Fibroblast of mammary gland (primary cell): ENCODE results near the gene IFIT2.
"Not testable (repeated sequence)": the region's sequence is repeated elsewhere in the genome, so short reads cannot be mapped to it uniquely, and the experiment has no call there.

Experiments used
- DNase-seq: peaks from one replicate; pipeline ENCODE4 v3.0.0-alpha.2; 2010; ENCODE audit warnings: low read depth
- H3K4me3 ChIP-seq: 2 replicates; pipeline ENCODE4 v1.5.1; 2011; ENCODE audit warnings: low read depth, mild to moderate bottlenecking, low read length, moderate library complexity; ENCODE audit not compliant: control insufficient read depth
- TF ChIP-seq, protein P1 (sequence below): conservative IDR thresholded peaks from 2 replicates; pipeline ENCODE4 v1.5.1; 2011; ENCODE audit warnings: low read depth, low read length, inconsistent platforms; ENCODE audit not compliant: control insufficient read depth, insufficient read depth

Gene IFIT2

DNA sequence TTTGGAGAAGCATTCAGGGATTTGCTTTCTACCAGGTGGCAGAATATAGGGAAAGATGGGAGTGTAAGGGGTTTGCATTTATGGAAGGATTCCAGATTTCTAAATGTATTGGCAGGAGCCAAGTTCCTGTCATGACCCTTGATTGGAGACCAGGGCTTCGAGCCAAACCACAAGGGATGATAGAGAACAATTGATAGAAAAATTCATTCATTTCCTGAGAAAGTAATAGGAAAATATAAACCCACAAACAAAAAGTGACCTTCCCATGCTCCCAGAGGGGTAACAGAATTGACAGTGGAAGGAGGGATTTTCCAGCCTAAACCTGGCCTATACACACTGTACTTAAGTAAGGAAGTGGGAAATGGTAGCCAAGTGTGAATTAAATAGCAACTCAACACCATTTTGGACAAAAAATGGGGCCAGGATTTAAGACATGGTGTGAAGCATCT, 22.4 kb upstream of the IFIT2 start:
- DNase-seq, result peak; percentile 72
- TF ChIP-seq, protein P1, sequence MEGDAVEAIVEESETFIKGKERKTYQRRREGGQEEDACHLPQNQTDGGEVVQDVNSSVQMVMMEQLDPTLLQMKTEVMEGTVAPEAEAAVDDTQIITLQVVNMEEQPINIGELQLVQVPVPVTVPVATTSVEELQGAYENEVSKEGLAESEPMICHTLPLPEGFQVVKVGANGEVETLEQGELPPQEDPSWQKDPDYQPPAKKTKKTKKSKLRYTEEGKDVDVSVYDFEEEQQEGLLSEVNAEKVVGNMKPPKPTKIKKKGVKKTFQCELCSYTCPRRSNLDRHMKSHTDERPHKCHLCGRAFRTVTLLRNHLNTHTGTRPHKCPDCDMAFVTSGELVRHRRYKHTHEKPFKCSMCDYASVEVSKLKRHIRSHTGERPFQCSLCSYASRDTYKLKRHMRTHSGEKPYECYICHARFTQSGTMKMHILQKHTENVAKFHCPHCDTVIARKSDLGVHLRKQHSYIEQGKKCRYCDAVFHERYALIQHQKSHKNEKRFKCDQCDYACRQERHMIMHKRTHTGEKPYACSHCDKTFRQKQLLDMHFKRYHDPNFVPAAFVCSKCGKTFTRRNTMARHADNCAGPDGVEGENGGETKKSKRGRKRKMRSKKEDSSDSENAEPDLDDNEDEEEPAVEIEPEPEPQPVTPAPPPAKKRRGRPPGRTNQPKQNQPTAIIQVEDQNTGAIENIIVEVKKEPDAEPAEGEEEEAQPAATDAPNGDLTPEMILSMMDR, result no peak

DNA sequence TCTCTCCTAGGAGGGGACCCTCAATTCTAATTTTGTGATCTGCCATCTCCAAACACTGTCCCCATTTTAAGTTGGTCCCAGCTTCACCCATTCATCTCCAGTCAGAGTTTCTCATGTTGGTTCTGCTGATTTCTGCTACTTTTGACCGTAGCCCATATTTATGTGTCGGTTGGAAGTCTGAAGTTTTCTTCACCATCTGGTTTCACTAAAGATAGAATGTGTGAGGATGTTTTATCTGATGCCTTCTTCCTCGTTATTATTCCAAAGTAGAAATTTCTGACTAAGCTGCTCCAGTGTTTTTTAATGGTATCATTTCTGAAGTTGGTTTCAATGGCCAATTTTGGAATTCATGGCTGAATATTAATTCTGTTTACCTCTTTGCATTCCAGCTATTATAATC, 21.3 kb upstream of the IFIT2 start:
- H3K4me3 ChIP-seq, result no peak overlapping the region
- peak; percentile 31 for DNase-seq
- TF ChIP-seq, protein P1, result no peak

More for the DNA sequence above, 22.4 kb upstream of the IFIT2 start:
- H3K4me3 ChIP-seq, result no peak overlapping the region

DNA sequence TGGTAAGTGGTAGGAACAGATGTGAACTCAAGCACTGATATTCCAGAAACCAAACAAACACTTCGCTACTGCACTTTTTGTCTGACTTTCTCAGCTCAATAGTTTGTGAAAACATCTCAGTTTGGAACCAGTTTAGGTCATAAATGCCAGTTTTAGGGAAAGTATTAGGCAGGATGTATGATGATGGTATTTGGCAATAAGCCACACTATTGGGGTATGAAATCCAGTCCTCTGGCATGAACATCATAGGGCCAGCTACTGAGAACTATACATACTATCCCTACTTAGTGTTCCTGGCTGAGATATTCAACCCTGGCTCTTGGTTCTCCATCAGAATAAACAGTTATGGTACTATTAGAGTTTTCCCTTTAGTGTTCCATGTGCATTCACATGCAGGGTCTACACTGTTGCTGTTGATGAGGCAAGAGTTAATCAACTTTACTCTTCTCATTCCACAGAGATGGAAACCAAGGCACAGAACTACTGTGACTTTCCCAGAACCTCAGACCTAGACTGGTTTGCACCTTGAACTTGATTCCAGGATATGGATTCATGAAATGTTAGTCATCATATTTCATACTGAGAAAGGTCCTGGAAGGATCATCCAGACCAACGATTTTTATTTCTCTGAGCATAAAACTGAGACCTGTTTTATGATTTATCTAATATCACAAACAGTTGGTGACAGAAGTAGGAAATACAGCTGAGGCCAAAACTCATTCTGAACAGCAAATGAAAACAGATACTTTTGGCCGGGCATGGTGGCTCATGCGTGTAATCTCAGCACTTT, 20.0 kb upstream of the IFIT2 start:
- no peak overlapping the region for H3K4me3 ChIP-seq
- TF ChIP-seq, protein P1, result no peak
- peak; percentile 21 for DNase-seq

DNA sequence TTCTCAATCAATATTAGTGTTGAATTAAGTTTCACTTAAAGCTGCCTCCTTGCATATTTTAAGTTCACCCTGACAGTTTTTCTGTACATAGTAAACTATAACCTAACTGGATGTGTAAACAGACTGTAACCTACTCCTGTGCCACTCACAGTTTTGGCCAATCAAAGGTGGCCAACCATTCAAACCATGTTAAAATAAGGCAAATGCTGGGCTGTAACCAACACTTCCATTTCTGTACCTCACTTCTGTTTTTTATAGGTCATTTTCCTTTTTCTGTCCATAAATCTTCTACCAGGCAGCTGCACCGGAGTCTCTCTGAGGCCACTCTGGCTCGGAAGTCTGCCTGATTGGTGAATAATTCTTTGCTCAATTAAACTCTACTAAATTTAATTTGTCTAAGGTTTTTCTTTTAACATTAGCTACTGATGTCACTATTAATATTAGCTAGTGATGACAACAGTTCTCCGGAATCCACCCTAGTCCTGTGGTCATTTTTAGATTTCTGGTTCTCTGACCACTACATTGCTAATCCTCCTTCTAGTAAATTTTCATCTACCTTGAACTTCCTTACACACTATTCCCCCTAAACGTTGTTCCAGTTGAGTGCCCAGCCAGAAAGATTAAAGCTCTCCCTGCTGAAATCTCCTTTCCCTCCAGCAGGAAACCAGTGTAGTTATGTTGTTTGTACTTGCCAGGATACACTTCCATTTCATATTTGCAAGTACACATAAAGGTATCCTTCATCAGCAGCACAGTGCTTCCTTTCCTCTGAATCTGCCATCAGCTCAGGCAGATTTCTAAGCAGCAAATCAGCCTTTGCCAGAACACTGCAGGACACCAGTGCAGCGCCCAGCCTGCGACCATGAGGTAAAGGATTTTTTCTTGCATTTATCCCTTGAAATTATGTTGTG, 18.6 kb upstream of the IFIT2 start:
- DNase-seq, result peak; percentile 70
- TF ChIP-seq, protein P1, result no peak
- peak overlapping the region; percentile 23 for H3K4me3 ChIP-seq

DNA sequence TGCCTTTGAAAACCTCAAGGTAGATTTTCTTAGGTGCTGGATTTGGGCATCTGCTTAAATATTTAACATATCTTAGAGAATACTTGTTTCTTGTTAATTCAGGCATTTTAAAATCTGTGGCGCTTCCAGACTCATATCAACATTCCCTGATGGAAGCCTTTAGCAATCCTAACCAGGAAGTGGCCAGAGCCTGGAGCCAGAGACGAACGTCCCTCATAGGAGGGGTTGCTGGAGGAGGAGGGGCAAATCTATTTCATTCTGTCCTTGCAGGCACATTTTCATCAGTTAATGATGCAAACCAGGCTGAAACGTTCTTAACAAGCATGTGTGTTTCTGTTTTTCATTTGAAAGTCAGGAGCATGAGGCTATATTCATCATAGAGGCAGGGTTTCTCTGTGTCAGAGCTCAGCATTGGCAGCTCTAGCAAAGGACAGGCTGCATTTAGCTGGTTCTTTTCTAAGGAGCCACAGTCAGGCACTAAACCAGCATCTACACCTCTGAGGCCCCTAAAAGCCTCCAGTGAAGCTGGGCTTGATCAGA, 17.8 kb upstream of the IFIT2 start:
- TF ChIP-seq, protein P1, result no peak
- H3K4me3 ChIP-seq, result peak overlapping the region; percentile 23
- peak; percentile 95 for DNase-seq

DNA sequence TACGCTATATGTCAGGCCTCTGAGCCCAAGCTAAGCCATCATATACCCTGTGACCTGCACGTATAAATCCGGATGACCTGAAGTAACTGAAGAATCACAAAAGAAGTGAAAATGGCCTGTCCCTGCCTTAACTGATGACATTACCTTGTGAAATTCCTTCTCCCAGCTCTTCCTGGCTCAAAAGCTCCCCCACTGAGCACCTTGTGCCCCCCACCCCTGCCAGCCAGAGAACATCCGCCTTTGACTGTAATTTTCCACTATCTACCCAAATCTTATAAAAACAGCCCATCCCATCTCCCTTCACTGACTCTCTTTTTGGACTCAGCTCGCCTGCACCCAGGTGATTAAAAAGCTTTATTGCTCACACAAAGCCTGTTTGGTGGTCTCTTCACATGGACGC, 17.1 kb upstream of the IFIT2 start:
- not testable (repeated sequence) for DNase-seq, H3K4me3 ChIP-seq

DNA sequence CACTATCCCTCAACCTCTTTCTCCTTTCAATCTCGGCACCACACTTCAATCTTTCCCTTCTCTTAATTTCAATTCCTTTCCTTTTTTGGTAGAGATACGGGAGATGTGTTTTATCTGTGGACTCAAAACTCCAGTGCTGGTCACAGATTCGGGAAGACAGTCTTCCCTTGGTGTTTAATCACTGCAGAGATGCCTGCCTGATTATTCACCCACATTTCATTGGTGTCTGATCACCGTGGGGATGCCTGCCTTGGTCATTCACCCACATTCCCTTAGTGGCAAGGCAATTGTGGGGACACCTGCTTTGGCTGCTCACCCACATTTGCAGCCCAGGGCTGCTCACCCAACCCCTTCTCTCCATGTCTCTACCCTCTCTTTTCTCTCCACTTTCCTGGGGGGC, 16.5 kb upstream of the IFIT2 start:
- not testable (repeated sequence) for H3K4me3 ChIP-seq
- peak; percentile 32 for DNase-seq
